NT2/D1 (cell line): ENCODE results near the gene USP2.

Source experiments
- SUZ12 ChIP-seq: IDR thresholded peaks from 2 replicates; pipeline ENCODE4 v1.6.1; 2011; ENCODE audit not compliant: insufficient read length, insufficient read depth; ENCODE audit errors: extremely low read depth
- YY1 ChIP-seq: IDR thresholded peaks from 2 replicates; pipeline ENCODE4 v1.6.1; 2011; ENCODE audit not compliant: insufficient read length, insufficient read depth
- ZNF274 ChIP-seq: IDR thresholded peaks from 2 replicates; pipeline ENCODE4 v1.6.1; 2011; ENCODE audit warnings: mild to moderate bottlenecking, low read depth, low read length

- TF ChIP-seq ZNF274 = no peak
- no peak for TF ChIP-seq YY1
- TF ChIP-seq SUZ12 = no peak
Measured at GRCh38 chr11:119378851-119379465, 2.5 kb downstream of the USP2 start.
